Inflammatory macrophage (primary cell): ENCODE measurements around the gene FAH.

ENCODE experiments used
- DNase-seq, 2 donors: peaks; one replicate each; pipeline ENCODE4 v3.0.0-alpha.2; 2020 to 2022

FAH gene

DNA sequence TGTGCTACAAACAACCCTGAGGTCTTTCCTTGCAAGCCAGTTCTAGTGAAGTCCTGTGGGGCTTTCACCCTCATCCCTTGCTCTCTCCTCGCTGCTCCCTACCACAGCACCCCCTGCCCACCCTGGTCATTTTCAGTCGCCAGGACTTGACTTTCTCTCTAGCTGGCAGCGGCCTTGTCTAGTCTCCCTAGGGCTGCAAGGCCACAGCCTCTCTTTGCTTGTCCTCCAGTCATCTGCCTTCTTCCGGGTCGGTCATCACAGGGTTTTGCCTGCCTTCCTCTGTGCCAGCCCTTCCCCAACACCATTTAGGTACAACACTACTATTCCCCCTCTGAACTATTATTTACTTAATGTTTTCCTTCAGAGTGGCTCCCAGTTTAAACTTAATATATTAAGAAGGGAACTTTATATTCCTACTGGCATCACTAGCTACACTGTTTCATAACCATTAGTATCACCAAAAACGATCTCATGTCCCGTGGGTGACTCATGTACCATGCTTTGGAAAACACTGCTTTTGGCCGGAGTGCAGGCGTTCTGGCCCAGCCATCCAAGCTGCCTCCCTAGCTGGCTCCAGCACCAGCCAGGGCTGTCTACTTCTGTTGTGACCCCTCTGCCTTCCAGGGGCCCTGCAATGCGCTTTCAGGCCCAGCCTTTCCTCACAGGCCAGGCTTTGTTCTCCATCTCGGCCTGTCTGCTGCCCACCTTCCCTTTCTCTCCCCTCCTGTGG is 21.4 kb downstream of the FAH start:
- peak in 1 of 2 donors; percentile 19 for DNase-seq

DNA sequence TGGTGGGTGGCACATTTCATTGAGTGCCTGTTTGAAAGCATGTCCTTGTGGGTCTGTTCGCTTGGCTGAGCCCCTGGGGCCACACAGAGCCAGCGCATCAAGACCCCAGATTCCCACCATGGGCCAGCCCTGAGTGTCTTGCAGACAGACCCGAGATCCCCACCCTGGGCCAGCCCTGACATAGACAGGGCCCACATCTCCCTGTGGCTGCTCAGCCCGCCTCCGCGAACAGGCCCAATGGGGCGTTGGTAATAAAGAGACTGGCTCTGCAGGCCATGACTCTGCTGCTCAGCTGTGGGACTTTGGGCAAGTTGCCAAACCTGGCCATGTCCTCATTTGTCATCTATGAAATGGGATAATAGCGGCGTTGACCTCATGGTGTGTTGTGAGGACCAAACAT is 22.6 kb downstream of the FAH start:
- DNase-seq: no peak

DNA sequence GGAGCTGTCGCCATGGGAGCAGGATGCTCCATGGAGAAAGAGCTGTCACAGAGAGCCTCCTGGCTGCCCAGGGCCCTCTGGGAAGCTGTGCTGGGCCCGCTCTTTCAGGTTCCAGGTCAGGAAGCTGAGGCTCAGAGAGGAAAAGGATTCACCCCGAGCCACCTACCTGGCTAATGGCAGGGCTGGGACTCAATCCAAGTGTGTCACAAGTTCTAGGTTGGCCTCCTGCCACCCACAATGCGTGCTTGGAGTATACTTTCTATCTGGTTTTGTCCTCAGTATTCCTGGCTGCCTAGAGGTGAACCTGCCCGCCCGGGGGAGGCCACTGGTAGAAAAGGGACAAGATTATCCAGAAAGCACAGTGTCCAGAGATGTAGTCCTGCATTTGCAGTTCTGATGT is 23.6 kb downstream of the FAH start:
- no peak for DNase-seq

DNA sequence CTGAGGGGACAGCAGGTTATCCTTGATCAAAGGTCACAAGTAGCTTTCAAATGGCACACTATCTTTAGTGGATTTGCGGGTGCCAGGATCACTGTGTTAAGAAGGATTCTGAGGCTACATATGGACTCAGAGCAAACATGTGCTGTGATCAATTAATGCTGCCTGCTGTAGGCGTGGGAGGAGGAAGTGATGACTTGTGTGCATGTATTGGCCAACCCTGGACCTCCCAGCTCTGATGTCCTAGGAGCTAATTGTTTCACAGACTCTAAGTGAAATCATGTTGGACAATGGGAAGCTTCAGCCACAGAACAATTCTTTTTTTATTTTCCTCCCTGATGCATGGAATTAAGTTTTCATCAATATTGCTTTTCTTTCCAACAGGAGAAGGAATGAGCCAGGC is 24.4 kb downstream of the FAH start:
- peak; percentile 69 to 85 for DNase-seq

DNA sequence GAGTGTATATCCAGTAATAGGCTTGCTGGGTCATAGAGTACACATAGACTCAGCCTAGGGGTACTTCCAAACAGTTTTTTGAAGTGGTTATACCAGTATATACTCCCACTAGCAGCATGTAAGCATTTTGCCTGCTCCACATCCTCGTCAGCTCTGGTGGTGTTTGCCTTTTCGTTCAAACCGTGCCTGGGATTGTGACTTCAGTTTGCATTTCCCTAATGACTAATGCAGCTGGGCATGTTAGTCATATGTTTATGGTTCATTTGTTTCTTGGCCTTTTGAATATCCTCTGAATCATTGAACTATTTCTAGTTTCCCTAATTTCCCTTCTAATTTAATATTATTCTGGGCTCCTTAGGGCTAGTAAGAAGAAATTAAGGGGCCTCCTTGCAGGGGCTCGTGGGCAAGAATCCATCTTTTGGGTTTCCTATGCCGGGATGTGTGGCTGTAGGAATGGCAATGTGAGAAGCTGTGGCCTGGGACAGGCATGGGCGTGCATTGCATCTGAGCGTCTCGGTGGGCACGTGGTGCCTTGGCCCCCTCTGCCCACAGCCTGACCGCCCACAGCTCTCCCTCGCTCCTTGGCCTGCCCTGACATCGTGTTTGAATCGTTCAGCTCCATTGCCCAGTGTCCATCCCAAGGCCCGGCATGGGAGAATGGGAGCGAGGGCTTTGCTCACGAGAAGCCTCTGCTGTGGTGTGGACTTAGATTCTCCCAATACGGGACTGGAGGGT is 26.4 kb downstream of the FAH start:
- DNase-seq: peak in 1 of 2 donors; percentile 77

DNA sequence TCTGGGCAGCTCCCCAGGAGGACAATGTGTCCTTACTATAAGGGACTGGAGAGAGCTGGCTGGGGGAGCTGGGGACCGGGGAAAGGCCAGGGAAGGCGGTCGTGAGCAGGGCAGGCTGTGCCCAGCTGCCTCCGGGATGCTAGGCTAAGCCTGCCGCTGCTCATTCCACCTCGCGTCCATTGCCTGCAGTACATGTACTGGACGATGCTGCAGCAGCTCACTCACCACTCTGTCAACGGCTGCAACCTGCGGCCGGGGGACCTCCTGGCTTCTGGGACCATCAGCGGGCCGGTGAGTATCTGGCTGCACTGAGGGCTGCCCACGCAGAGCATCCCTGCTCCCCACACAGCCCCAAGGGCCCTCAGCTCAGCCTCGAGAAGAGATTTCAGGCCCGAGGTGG is 27.1 kb downstream of the FAH start:
- DNase-seq: no peak

DNA sequence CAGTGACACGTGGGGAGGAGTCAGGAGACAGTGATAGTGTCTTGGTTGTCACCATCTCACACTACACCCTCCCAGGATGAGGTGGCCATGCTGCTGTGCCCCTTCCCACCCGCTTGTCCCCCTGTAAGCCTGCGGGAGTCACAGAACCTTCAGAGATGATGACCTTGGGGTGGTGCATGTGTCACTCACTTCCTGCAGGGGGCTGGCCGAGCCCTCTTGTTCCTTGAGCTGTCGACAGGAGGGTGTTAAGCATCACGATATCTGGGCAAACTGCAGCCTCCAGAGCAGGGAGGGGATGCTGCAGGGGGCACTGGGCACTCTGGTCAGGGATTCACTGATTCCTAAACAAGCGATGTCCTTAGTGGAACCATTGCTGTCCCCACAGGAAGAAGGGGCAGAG is 27.7 kb downstream of the FAH start:
- no peak for DNase-seq

DNA sequence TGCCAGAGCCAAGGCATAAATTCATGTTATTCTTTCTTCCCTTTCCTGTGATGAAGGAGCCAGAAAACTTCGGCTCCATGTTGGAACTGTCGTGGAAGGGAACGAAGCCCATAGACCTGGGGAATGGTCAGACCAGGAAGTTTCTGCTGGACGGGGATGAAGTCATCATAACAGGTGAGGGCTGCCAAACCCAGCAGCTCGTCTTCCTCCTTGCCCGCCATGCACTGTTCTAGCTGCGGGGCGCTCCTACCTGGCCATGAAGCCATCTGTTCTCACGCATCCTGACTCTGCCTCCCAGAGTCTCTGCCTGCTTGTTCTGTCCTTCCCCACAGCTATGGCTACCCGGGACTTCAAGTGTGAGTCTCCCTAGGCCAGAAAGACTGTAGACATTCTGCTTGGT is 28.2 kb downstream of the FAH start:
- DNase-seq: no peak

DNA sequence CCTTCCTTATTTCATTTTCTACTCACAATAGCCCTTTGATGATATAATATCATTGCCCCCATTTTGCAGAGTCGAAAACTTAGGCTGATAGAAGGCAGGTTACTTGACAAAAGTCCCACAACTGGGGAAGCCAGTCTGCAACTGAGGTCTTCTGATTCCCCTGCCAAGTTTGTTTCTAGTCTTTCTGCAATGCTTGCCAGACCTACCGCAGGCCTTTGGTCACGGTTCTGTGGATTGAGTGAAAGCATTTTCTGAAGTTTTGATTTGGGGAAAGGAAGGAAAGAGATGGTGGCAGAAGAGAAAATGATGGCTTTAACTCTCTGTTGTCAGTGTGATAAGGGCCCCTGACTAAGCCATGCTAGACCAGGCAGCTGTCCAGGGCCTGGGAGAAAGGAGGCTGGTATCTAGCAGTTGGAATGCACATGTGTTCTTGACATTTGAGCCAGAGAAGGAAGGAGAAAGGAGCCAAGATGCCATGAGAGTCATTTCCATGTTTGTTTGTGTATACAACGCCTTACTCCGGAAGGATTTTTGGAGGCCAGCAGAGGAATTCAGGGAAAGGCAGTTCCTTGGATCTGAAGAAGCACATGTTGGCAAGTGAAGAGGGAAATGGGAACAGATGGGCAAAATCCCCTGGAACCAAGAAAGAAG is 29.9 kb downstream of the FAH start:
- no peak for DNase-seq

DNA sequence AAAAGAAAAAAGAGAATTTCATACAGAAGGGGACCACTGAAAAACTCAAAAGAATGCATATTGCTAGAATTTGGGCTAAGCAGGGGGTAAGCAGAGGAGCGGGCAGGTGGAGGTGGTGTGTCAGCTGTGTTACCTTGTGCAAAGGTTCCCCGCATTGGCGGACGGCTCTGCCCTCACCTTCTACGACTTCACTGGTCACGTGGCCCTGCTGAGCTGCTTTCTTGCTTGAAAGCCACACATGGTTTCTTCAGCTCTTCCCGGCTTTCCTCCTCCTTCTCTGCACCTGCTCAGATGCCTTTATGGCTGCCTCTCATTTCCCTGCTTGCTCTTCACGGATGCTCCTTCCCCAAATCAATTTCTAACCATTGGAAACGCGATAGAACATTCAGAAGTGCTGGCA is 30.5 kb downstream of the FAH start:
- no peak for DNase-seq

DNA sequence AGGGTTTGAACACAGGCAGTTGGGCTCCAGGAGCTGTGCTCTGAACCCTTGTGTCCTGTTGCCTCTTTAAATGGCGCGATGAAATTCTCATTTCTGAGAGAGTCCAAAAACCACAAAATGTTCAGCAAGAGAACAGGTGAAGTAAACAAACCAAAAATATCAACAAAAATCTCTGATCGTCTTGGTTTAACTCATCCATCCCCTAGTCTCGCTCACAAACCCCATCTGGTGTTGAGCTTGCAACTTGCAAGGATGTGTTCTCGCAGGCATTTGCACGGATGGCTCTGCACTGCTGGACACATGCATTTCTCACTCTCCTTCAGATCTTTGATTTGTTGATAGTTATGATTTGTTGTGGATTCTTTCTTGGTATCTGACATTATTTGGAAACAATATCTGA is 31.1 kb downstream of the FAH start:
- no peak for DNase-seq

DNA sequence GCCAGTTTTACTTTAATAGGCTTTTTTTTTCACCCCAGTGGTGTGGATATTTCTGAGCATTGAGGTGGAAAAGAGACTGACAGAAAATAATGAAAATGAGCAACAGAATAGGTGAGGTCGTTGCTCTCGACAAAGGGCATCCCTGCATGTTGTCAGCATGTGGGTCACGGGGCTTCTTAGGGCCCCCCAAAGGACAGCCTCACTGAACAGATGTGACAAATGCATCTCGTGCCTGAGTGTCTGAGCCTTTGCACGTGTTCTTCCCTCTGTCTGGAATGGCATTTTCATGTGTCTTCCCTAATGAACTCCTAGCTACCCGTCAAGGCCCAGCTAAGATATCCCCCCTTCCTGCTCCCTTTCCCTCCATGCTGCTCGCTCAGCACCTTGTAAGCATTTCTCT is 31.8 kb downstream of the FAH start:
- no peak for DNase-seq

DNA sequence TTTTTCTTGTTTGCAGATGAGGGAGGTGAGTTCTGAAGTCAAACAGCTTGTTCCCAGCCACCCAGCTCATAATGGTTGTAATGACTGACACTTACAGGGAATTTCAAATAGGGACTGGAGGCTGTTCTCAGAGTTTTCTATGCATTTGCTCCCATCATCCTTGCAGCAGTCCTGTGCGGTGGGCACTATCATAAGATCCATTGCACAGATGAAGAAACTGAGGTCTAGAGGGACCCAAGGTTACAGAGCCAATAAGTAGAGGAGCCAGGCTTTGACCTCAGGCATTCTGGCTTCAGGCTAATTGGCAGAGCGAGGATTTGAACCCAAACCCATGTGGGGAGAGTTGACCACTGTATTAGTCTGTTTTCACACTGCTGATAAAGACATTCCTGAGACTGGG is 32.4 kb downstream of the FAH start:
- DNase-seq: no peak

DNA sequence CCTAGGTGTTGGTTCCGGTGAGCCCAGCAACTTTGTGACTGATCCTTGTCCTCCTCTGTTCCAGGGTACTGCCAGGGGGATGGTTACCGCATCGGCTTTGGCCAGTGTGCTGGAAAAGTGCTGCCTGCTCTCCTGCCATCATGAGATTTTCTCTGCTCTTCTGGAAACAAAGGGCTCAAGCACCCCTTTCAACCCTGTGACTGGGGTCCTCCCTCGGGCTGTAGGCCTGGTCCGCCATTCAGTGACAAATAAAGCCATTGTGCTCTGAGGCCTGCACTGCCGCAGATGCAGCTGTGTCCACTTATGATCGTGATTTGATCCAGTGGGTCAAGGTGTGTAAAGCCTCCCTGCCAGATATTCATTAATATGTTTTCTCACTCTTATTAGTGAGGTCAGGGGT is 33.3 kb downstream of the FAH start:
- no peak for DNase-seq

DNA sequence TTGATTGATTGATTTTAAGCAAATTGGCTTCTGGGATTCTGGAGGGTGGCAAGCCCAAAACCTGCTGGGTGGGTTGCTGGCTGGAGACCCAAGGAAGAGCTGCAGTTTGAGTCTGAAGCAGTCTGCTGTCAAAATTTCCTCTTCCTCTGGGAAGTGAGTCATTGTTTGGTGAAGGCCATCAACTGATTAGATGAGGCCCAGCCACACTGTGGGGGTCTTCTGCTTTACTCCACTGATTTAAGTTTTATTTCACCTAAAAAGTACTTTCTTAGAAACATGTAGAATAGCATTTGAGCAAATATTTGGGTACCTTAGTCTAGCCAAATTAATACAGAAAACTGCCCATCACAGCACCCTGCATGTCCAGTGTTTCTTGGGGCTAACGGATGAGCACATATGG is 33.8 kb downstream of the FAH start:
- no peak for DNase-seq

DNA sequence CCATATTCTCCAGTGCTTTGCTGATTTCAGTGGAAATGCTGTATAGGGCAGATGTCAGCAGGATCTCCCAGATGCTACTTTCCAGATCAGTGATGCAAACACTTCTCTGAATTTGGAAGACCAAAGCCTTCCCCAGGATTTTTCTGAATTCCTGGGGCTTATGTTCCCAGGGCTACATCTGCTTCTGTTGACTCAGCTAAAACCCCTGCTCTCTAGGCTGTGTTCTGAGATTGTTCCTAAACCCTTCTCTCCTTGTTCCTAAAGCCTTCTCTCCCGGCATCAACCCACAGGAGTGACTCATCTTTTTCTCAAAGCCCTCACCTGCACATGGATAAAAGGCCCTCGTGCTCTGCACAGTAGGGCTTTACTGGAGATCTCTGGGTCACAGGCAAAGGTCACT is 35.5 kb downstream of the FAH start:
- no peak for DNase-seq

DNA sequence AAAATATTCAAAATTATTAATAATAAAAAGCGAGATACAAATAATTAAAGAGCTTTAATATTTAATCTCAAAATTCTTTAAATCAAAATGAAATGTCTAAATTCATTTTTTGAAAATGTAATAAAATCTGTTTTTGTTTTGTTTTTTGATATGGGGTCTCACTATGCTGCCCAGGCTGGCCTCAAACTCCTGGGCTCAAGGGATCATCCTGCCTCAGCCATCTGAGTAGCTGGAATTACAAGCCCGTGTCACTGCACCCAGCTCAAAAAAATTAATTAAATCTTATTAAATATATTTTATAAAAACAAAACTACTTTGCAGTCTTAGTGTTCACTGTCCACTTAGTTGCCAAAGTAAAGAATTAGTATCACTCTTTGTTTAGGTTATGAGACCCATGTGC is 38.4 kb downstream of the FAH start:
- no peak for DNase-seq

DNA sequence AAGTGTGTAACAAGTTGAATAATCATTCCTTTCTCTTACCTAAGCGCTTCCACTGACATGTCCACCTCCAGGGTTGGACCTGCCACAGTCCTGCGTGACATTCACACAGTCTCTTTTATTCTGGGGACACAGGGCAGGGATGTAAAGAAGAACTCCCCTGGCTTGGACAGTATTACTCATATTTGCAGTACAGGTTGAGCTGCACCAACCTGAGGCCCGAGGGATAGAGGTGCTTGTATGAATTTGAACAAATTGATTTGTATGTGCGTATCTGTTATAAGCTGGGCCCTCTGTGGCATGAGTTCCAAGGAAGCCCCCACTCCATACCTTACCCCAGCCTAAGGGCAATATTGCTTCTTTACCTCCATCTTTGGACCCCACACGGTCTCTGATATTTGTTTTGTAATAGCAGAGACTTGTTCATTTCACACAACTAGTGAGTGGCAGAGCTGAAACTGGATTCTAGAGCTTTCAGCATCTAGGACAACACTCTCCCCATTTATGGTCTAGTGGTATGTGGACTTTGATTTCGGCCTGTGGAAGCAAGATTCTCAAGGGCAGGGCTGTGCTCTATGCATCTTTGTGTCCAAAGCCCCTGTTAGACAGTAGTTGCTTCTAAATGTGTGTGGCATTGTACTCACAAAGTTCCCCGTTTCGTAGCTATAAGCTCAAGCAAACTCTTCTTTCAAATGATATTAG is 39.2 kb downstream of the FAH start:
- no peak for DNase-seq

DNA sequence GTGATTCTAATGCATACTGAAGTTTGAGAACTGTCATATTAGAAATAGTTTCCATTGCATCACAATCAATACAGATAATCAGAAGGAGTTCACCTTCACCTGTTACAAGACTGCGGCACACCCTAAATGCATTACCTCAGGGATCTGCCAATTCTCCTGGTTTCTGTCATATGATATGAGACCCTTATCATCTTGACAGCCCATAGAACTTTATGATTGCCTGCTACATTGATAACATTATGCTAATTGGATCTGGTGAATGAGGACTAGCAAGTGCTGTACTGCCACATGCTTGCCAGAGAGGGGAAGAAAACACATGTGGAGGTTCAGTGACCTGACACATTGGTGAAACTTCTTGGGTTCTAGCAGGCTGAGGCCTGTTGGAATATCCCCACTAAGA is 41.4 kb downstream of the FAH start:
- no peak for DNase-seq

DNA sequence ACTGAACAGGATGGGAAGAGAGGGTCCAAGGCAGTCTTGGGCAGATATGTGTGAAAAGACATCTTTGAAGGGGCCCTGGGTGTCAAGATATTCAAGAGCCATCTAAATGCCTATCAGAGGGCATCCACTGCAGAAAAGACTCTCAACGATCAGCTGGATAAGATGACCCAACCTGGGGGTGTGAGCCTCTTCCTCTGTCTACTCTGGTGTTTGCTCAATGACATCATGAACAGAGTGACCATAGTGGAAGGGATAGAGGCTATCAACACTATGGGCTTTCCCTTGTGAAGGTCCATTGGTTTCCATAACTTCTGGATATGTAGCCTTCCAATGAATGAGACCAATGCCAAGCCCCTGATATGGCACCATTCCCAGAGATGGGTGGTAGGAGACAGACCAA is 42.1 kb downstream of the FAH start:
- no peak for DNase-seq

DNA sequence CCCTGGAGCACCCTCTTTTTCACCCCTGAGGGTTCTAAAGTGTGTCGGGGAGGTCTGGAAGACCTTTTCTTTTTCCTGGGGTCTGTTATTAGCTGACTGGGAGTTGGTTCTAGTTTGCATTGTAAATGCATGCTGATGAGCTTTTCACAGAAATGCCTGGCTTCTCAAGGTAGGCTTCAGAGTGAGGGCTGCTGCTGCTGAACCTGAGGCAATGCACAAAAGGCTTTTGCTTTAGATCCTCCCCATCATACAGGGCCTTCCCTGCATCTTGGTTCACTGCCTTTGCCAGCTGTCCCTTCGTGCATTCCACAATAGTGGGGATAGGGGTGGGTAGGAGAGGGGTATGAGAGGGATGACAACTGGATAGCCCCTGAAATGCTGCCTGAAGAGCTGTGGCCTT is 46.6 kb downstream of the FAH start:
- DNase-seq: no peak

DNA sequence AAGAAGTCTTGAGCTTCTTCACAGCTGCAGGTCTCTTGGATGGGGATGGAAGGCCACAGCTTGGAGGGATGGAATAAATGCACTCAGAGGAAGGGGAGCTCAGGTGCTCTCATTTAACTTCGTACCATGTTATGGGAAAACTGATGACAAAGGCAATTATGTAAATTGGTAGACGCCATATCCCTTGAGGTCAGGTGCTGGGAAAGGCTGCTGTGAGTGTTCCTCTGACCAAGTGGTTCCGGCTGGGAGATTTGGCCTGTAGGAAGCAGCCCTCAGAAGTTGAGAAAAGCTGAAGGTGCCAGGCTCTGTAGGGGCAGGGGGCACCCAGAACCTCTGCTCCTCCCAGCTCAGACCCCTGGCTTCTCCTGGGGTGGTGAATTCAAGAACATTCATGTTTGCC is 47.1 kb downstream of the FAH start:
- DNase-seq: no peak

DNA sequence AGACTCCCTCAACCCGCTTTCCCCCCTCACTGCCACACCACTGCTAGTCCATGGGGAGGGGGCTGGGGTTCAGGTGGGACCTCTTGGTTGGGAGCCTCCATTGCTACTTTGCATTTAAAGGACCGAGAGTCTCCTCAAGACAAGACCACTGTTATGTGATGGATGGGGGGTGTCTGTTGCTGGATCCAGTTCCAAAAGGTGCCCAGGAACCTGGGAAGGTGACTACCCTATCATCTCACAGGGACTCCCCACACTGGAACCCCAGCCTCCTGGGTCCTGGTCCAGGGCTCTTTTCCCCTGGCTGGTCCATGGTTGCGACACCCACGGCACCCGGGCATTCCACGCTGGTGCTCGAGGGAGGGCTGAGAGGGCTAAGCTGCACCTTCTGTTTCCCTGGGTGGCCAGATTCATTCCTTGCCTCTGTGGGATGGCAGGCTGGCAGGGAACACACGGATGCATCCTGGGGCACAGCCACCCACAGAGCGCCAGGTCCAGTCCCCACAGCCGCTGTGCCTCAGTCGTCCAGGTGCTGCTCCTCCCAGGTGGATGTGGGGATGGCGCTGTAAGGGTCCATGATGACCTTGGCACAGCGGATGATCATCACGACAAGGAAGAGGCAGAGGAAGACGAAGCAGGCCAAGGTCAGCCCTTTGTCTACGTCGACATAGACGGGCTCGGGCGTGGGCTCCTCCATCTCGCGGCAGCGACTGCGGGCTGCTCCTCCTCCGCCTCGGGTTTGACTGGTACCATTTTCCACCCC is 48.6 kb downstream of the FAH start:
- no peak for DNase-seq
